ENCODE measurements around the gene IGFBP2. TPM values are rescaled to one million over a fixed set of nuclear protein-coding genes. Genes with fewer than 3 reads are reported as not detected.
A peak's percentile ranks its signal among the peaks of the same experiment; 100 is the strongest.

The IGFBP2 gene
- total RNA-seq, 1 donor from 2014 or later, result 41.1 TPM

DNA sequence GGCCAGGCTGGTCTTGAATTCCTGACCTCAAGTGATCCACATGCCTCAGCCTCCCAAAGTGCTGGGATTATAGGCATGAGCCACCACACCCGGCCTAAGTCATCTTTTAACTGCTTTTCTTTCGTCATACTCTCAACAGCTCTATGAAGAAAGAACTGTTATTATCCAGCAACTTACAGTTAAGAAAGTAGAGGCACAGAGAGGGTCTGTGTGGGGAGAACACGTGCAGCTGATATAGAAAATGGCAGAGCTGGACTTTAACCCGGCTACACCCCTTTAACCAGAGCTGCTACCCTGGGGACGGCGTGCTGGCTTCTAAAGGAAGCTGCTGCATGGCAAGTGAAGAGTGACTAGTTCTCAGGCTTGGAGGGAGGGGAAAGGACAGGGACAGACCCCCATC is 25.5 kb downstream of the IGFBP2 start:
- DNase-seq (ENCODE audit: low read depth), result peak; percentile 35
- peaks cover 3% of the 10 kb centered on the region for H3K36me3 ChIP-seq (ENCODE audit: control insufficient read depth, insufficient read depth, low read length)
- TF ChIP-seq, protein P1, sequence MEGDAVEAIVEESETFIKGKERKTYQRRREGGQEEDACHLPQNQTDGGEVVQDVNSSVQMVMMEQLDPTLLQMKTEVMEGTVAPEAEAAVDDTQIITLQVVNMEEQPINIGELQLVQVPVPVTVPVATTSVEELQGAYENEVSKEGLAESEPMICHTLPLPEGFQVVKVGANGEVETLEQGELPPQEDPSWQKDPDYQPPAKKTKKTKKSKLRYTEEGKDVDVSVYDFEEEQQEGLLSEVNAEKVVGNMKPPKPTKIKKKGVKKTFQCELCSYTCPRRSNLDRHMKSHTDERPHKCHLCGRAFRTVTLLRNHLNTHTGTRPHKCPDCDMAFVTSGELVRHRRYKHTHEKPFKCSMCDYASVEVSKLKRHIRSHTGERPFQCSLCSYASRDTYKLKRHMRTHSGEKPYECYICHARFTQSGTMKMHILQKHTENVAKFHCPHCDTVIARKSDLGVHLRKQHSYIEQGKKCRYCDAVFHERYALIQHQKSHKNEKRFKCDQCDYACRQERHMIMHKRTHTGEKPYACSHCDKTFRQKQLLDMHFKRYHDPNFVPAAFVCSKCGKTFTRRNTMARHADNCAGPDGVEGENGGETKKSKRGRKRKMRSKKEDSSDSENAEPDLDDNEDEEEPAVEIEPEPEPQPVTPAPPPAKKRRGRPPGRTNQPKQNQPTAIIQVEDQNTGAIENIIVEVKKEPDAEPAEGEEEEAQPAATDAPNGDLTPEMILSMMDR (IDR thresholded peaks at IDR 0.05; ENCODE audit: insufficient read depth, low read length, severe bottlenecking), result no peak
- H3K27me3 ChIP-seq (ENCODE audit: control insufficient read depth, insufficient read depth, low read length), result no peaks in the 10 kb centered on the region
- FAIRE-seq, result no peak
- H3K4me3 ChIP-seq (ENCODE audit: low read depth, low read length), result no peak overlapping the region

DNA sequence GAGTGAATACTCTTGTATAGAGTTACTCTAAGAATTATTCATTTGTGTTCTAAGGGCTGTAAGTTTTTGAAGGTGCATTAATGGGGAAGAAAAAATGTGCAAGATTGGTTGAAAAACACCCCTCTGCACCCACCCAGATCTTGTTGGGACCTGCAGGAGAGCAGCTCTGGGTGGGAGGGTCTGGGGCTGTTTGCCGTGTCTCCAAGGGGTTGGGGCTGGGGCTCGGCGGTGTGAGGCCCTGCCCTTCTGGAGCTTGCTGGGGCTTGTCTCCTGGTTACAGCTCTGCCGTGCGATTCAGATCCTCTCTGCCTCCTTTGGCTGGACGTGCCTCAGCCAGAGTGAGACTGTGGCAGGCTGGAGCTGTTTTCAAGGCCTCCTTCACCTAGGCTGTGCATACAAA is 26.1 kb downstream of the IGFBP2 start:
- Histone ChIP-seq H3K36me3 (ENCODE audit: control insufficient read depth, insufficient read depth, low read length) (peaks cover 3% of the 10 kb centered on the region), H3K4me3 (ENCODE audit: low read depth, low read length) (no peak overlapping the region), H3K27me3 (ENCODE audit: control insufficient read depth, insufficient read depth, low read length) (no peaks in the 10 kb centered on the region)
- FAIRE-seq, result no peak
- TF ChIP-seq, protein P1 (IDR thresholded peaks at IDR 0.05; ENCODE audit: insufficient read depth, low read length, severe bottlenecking), result no peak
- DNase-seq (ENCODE audit: low read depth), result peak; percentile 81

DNA sequence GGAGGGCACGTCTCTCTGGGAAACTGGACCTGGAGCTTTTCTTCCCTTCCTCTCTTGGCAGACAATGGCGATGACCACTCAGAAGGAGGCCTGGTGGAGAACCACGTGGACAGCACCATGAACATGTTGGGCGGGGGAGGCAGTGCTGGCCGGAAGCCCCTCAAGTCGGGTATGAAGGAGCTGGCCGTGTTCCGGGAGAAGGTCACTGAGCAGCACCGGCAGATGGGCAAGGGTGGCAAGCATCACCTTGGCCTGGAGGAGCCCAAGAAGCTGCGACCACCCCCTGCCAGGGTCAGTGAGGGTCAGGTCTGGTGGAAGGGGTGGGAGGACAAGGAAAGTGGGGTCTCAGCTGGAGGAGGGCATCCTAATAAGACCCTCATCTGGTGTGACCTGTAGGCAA is 27.3 kb downstream of the IGFBP2 start:
- no peak for DNase-seq (ENCODE audit: low read depth)
- peaks cover 3% of the 10 kb centered on the region for H3K36me3 ChIP-seq (ENCODE audit: control insufficient read depth, insufficient read depth, low read length)
- H3K27me3 ChIP-seq (ENCODE audit: control insufficient read depth, insufficient read depth, low read length), result no peaks in the 10 kb centered on the region
- TF ChIP-seq, protein P1 (IDR thresholded peaks at IDR 0.05; ENCODE audit: insufficient read depth, low read length, severe bottlenecking), result no peak
- no peak overlapping the region for H3K4me3 ChIP-seq (ENCODE audit: low read depth, low read length)
- FAIRE-seq, result no peak

DNA sequence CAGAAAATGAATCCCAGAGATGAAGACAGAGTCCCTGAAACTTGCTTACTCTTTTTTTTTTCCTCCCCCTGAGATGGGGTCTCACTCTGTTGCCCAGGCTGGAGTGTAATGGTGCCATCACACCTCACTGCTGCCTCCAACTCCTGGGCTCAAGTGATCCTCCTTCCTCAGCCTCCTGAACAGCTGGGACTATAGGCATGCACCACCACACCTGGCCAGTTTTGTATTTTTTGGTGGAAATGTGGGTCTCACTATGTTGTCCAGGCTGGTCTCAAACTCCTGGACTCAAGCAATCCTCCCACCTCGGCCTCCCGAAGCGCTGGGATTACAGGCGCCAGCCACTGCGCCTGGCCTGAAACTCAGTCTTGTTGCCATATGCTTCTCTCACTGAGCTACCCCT is 27.8 kb downstream of the IGFBP2 start:
- Histone ChIP-seq H3K4me3 (ENCODE audit: low read depth, low read length) (no peak overlapping the region), H3K36me3 (ENCODE audit: control insufficient read depth, insufficient read depth, low read length) (peaks cover 3% of the 10 kb centered on the region), H3K27me3 (ENCODE audit: control insufficient read depth, insufficient read depth, low read length) (no peaks in the 10 kb centered on the region)
- DNase-seq (ENCODE audit: low read depth) (no peak), FAIRE-seq (no peak)
- TF ChIP-seq, protein P1 (IDR thresholded peaks at IDR 0.05; ENCODE audit: insufficient read depth, low read length, severe bottlenecking), result no peak

DNA sequence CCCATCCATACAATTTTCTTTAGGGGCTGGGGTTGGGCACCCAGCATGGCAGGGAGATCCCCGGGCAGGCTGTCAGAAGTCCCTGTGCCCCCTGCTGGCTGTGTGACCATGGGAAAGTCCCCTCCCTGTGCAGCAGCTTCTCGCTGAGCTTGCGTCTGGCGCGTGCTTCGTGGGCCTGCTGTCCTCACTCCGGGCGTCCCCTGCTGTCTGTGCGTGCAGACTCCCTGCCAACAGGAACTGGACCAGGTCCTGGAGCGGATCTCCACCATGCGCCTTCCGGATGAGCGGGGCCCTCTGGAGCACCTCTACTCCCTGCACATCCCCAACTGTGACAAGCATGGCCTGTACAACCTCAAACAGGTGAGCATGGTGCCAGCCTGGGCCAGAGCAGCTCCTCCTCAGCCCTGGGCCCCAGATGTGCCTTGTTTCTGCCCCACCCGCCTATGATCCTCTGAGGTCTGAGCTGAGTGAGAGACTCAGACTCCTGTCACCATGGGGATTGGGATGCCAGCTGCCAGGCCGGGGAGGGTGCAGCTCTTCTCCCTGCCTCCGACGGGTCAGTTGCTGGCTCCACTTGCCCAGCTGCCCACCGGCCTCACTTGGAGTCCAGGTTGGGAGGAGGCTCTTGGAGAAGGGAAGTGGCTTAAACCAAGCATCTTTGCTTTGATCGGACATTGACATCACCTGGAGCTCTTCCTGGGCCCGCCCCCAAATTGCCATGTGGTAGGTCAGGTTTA is 28.6 kb downstream of the IGFBP2 start:
- DNase-seq (ENCODE audit: low read depth) (no peak), FAIRE-seq (no peak)
- H3K36me3 ChIP-seq (ENCODE audit: control insufficient read depth, insufficient read depth, low read length), result peaks cover 3% of the 10 kb centered on the region
- H3K4me3 ChIP-seq (ENCODE audit: low read depth, low read length), result no peak overlapping the region
- TF ChIP-seq, protein P1 (IDR thresholded peaks at IDR 0.05; ENCODE audit: insufficient read depth, low read length, severe bottlenecking), result peak; percentile 25
- H3K27me3 ChIP-seq (ENCODE audit: control insufficient read depth, insufficient read depth, low read length), result no peaks in the 10 kb centered on the region

DNA sequence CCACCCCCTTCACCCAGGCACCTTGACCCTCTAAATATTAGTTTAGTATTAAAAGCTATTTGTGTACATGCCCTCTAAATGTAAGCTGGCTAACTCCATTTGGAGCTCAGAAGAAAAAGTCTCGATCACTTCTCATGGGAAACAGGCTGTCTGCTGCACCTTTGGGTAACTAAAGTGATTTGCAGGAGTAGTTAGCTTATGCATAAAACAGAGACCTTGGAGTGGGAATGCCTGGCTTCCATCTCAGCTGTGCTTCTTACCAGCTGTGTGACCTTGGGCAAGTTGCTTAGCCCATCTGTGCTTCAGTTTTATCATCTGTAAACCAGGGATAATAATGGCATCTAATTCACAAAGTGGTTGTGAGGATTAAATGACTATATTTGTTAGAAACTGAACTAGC is 29.9 kb downstream of the IGFBP2 start:
- TF ChIP-seq, protein P1 (IDR thresholded peaks at IDR 0.05; ENCODE audit: insufficient read depth, low read length, severe bottlenecking), result no peak
- FAIRE-seq (no peak), DNase-seq (ENCODE audit: low read depth) (no peak)
- Histone ChIP-seq H3K27me3 (ENCODE audit: control insufficient read depth, insufficient read depth, low read length) (no peaks in the 10 kb centered on the region), H3K36me3 (ENCODE audit: control insufficient read depth, insufficient read depth, low read length) (peaks cover 3% of the 10 kb centered on the region), H3K4me3 (ENCODE audit: low read depth, low read length) (no peak overlapping the region)

Data from bronchial epithelial cell (primary cell).